WTC11 (cell line): ENCODE results near the gene MYCBPAP. TPM values are rescaled to one million over a fixed set of nuclear protein-coding genes. Genes with fewer than 3 reads are reported as not detected.

ENCODE experiments used
- ATAC-seq: fragments of 200-7000 bp; cut with Tn5 transposase; 2 replicates; pipeline ENCODE4 v1.10.0; 2021; ENCODE audit warnings: mild to moderate bottlenecking, moderate library complexity
- Bru-seq: library from RNA; stranded (reverse); fragments of 400-500 nt; gene quantifications from one replicate; lab custom pipeline; 2021; lab: Mats Ljungman, UMichigan
- CTCF ChIA-PET: fragments of 300-600 bp; sonication (Branson Sonifier 250); formaldehyde crosslinking; loops from one replicate; lab custom pipeline; 2021; ENCODE audit warnings: antibody characterized with exemption; lab: Charles Lee
- POLR2A ChIA-PET: fragments of 350-600 bp; sonication (Branson Sonifier 250); formaldehyde crosslinking; loops from one replicate; lab custom pipeline; 2021; ENCODE audit warnings: antibody characterized with exemption; lab: Charles Lee
- DNase-seq: peaks from one replicate; pipeline ENCODE4 v3.0.0; 2021; ENCODE audit warnings: low spot score
- H3K27ac Mint-ChIP-seq: 2 replicates; pipeline ENCODE4 v1.8.0; 2021; ENCODE audit warnings: mixed read lengths
- H3K27me3 Mint-ChIP-seq: 2 replicates; pipeline ENCODE4 v1.8.0; 2021; ENCODE audit warnings: low read depth, mild to moderate bottlenecking, moderate library complexity, mixed read lengths
- H3K36me3 Mint-ChIP-seq: 2 replicates; pipeline ENCODE4 v1.8.0; 2021; ENCODE audit warnings: mixed read lengths
- H3K4me1 Mint-ChIP-seq: 2 replicates; pipeline ENCODE4 v1.8.0; 2022; ENCODE audit warnings: mixed read lengths
- H3K4me3 Mint-ChIP-seq: 2 replicates; pipeline ENCODE4 v1.8.0; 2021; ENCODE audit warnings: mild to moderate bottlenecking, moderate library complexity, mixed read lengths
- H3K9me3 Mint-ChIP-seq: 2 replicates; pipeline ENCODE4 v1.8.0; 2021; ENCODE audit warnings: mixed read lengths
- CREB1 ChIP-seq: sonication (generic); formaldehyde crosslinking; IDR thresholded peaks from 2 replicates; pipeline ENCODE4 v1.8.0; 2023; ENCODE audit warnings: mild to moderate bottlenecking, missing genetic modification reagents
- ESRRA ChIP-seq: sonication (generic); formaldehyde crosslinking; IDR thresholded peaks from 2 replicates; pipeline ENCODE4 v1.8.1; 2022; ENCODE audit warnings: mild to moderate bottlenecking, missing genetic modification reagents, borderline replicate concordance
- GABPB1 ChIP-seq: sonication (generic); formaldehyde crosslinking; IDR thresholded peaks from 2 replicates; pipeline ENCODE4 v1.8.1; 2023; ENCODE audit warnings: mild to moderate bottlenecking, missing genetic modification reagents
- HMGA2 ChIP-seq: fragments of 250-450 bp; sonication (Bioruptor Pico); IDR thresholded peaks from 2 replicates; pipeline ENCODE4 v1.4.0; 2021; ENCODE audit warnings: mild to moderate bottlenecking, moderate library complexity
- HMGXB4 ChIP-seq: sonication (generic); formaldehyde crosslinking; IDR thresholded peaks from 2 replicates; pipeline ENCODE4 v1.8.1; 2023; ENCODE audit warnings: mild to moderate bottlenecking, moderate library complexity, missing genetic modification reagents
- MYBL2 ChIP-seq: sonication (generic); formaldehyde crosslinking; IDR thresholded peaks from 2 replicates; pipeline ENCODE4 v1.8.1; 2023; ENCODE audit warnings: mild to moderate bottlenecking, moderate library complexity, missing genetic modification reagents
- NR3C1 ChIP-seq: sonication (generic); formaldehyde crosslinking; conservative IDR thresholded peaks from 2 replicates; pipeline ENCODE4 v1.8.1; 2023; ENCODE audit warnings: low read depth, mild to moderate bottlenecking, missing genetic modification reagents
- SMAD3 ChIP-seq: sonication (generic); formaldehyde crosslinking; IDR thresholded peaks from 2 replicates; pipeline ENCODE4 v1.8.0; 2022; ENCODE audit warnings: missing genetic modification reagents, mild to moderate bottlenecking, borderline replicate concordance
- SP1 ChIP-seq: sonication (generic); formaldehyde crosslinking; conservative IDR thresholded peaks from 2 replicates; pipeline ENCODE4 v1.8.1; 2022; ENCODE audit warnings: missing genetic modification reagents
- TCF7 ChIP-seq: sonication (generic); formaldehyde crosslinking; IDR thresholded peaks from 2 replicates; pipeline ENCODE4 v1.8.0; 2022; ENCODE audit warnings: mild to moderate bottlenecking, low read depth, missing genetic modification reagents, moderate library complexity
- ZNF138 ChIP-seq: sonication (generic); formaldehyde crosslinking; conservative IDR thresholded peaks from 2 replicates; pipeline ENCODE4 v1.8.1; 2022; ENCODE audit warnings: mild to moderate bottlenecking, moderate library complexity, missing genetic modification reagents
- ZNF425 ChIP-seq: fragments of 250-450 bp; sonication (Bioruptor Pico); conservative IDR thresholded peaks from 2 replicates; pipeline ENCODE4 v1.9.0; 2021; ENCODE audit warnings: mild to moderate bottlenecking
- long read RNA-seq, 3 experiments: library from RNA in 1 of 3; library from capped mRNA in 1 of 3; library from polyadenylated mRNA in 1 of 3; unstranded in 2 of 3; stranded (forward) in 1 of 3; transcript quantifications; one replicate each; pipeline ENCODE4 v2.0.0, GENCODE V29; 2021
- total RNA-seq: library from RNA; stranded (reverse); gene quantifications from 3 replicates; pipeline ENCODE4 v1.2.3, GENCODE V29; 2021
- TF ChIP-seq, protein P1 (sequence below): sonication (generic); formaldehyde crosslinking; IDR thresholded peaks from 2 replicates; pipeline ENCODE4 v1.8.0; 2022; ENCODE audit warnings: mild to moderate bottlenecking, missing genetic modification reagents
- TF ChIP-seq, protein P2 (sequence below): sonication (generic); formaldehyde crosslinking; IDR thresholded peaks from 2 replicates; pipeline ENCODE4 v1.8.1; 2022; ENCODE audit warnings: mild to moderate bottlenecking, moderate library complexity, missing genetic modification reagents
- TF ChIP-seq, protein P3 (sequence below): fragments of 250-450 bp; sonication (Bioruptor Pico); IDR thresholded peaks from 2 replicates; pipeline ENCODE4 v1.8.0; 2021; ENCODE audit warnings: mild to moderate bottlenecking
- TF ChIP-seq, protein P4 (sequence below): sonication (generic); formaldehyde crosslinking; IDR thresholded peaks from 2 replicates; pipeline ENCODE4 v1.8.0; 2022; ENCODE audit warnings: mild to moderate bottlenecking, missing genetic modification reagents
- TF ChIP-seq, protein P5 (sequence below): sonication (generic); formaldehyde crosslinking; IDR thresholded peaks from 2 replicates; pipeline ENCODE4 v1.8.0; 2023; ENCODE audit warnings: missing genetic modification reagents
- TF ChIP-seq, protein P6 (sequence below): sonication (generic); formaldehyde crosslinking; IDR thresholded peaks from 2 replicates; pipeline ENCODE4 v1.8.1; 2023; ENCODE audit warnings: mild to moderate bottlenecking, missing genetic modification reagents
- TF ChIP-seq, protein P7 (sequence below): sonication (generic); formaldehyde crosslinking; IDR thresholded peaks from 2 replicates; pipeline ENCODE4 v1.8.0; 2023; ENCODE audit warnings: mild to moderate bottlenecking, missing genetic modification reagents
- TF ChIP-seq, protein P8 (sequence below): sonication (generic); formaldehyde crosslinking; IDR thresholded peaks from 2 replicates; pipeline ENCODE4 v1.8.0; 2022; ENCODE audit warnings: mild to moderate bottlenecking, missing genetic modification reagents

MYCBPAP gene
- total RNA-seq (5.7 to 6.9 TPM (median 6.6 TPM) in 3 replicates), Bru-seq, nascent RNA (percentile 46 among the genes with signal in this experiment)
- long read RNA-seq, experiment 1, partial matches to known transcripts, result 1 of 8 reads
- long read RNA-seq, experiment 1, other reads (novel, unspliced or antisense), result 6 of 8 reads
- long read RNA-seq, experiment 2, result 0 reads
- long read RNA-seq, experiment 3, result 0 reads

- peaks cover 6% of the 10 kb centered on the region for H3K27me3 Mint-ChIP-seq
- no peaks in the 10 kb centered on the region for H3K36me3 Mint-ChIP-seq
- ChIA-PET POLR2A (no interaction called here), CTCF (interaction anchor here (1.6 kb wide), 1 partner anchor 29 kb away, joined by 6 read pairs; no protein-coding TSS in a partner anchor)
- no peaks in the 10 kb centered on the region for H3K9me3 Mint-ChIP-seq
- peak within 1 kb of the TSS; percentile 89 for H3K4me3 Mint-ChIP-seq
- peak; percentile 87 for DNase-seq
- H3K27ac Mint-ChIP-seq, result peak within 1 kb of the TSS; percentile 78
- peak; percentile 60 for ATAC-seq
- peaks cover 30% of the 10 kb centered on the region for H3K4me1 Mint-ChIP-seq
- TF ChIP-seq ZNF138 (CRISPR knock-in tag), result 0 out of 2 replicates have a peak, but pooled peaks have one; percentile 14
- peak; percentile 81 for TF ChIP-seq SP1 (CRISPR knock-in tag)
- peak; percentile 22; the same call in 1 of the 2 replicates for TF ChIP-seq ESRRA
- no peak for TF ChIP-seq ZNF425 (CRISPR knock-in tag)
- TF ChIP-seq, protein P1, sequence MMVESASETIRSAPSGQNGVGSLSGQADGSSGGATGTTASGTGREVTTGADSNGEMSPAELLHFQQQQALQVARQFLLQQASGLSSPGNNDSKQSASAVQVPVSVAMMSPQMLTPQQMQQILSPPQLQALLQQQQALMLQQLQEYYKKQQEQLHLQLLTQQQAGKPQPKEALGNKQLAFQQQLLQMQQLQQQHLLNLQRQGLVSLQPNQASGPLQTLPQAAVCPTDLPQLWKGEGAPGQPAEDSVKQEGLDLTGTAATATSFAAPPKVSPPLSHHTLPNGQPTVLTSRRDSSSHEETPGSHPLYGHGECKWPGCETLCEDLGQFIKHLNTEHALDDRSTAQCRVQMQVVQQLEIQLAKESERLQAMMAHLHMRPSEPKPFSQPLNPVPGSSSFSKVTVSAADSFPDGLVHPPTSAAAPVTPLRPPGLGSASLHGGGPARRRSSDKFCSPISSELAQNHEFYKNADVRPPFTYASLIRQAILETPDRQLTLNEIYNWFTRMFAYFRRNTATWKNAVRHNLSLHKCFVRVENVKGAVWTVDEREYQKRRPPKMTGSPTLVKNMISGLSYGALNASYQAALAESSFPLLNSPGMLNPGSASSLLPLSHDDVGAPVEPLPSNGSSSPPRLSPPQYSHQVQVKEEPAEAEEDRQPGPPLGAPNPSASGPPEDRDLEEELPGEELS (CRISPR knock-in tag), result peak; percentile 75; the same call in 1 of the 2 replicates
- TF ChIP-seq CREB1, result no peak
- TF ChIP-seq, protein P2, sequence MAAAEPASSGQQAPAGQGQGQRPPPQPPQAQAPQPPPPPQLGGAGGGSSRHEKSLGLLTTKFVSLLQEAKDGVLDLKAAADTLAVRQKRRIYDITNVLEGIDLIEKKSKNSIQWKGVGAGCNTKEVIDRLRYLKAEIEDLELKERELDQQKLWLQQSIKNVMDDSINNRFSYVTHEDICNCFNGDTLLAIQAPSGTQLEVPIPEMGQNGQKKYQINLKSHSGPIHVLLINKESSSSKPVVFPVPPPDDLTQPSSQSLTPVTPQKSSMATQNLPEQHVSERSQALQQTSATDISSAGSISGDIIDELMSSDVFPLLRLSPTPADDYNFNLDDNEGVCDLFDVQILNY (CRISPR knock-in tag), result peak; percentile 63; the same call in 1 of the 2 replicates
- TF ChIP-seq, protein P3, sequence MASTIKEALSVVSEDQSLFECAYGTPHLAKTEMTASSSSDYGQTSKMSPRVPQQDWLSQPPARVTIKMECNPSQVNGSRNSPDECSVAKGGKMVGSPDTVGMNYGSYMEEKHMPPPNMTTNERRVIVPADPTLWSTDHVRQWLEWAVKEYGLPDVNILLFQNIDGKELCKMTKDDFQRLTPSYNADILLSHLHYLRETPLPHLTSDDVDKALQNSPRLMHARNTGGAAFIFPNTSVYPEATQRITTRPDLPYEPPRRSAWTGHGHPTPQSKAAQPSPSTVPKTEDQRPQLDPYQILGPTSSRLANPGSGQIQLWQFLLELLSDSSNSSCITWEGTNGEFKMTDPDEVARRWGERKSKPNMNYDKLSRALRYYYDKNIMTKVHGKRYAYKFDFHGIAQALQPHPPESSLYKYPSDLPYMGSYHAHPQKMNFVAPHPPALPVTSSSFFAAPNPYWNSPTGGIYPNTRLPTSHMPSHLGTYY (CRISPR knock-in tag), result no peak
- no peak for TF ChIP-seq TCF7 (CRISPR knock-in tag)
- TF ChIP-seq, protein P4, sequence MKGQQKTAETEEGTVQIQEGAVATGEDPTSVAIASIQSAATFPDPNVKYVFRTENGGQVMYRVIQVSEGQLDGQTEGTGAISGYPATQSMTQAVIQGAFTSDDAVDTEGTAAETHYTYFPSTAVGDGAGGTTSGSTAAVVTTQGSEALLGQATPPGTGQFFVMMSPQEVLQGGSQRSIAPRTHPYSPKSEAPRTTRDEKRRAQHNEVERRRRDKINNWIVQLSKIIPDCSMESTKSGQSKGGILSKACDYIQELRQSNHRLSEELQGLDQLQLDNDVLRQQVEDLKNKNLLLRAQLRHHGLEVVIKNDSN (CRISPR knock-in tag), result 0 out of 2 replicates have a peak, but pooled peaks have one; percentile 36
- TF ChIP-seq, protein P5, sequence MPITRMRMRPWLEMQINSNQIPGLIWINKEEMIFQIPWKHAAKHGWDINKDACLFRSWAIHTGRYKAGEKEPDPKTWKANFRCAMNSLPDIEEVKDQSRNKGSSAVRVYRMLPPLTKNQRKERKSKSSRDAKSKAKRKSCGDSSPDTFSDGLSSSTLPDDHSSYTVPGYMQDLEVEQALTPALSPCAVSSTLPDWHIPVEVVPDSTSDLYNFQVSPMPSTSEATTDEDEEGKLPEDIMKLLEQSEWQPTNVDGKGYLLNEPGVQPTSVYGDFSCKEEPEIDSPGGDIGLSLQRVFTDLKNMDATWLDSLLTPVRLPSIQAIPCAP (CRISPR knock-in tag), result no peak
- 0 out of 2 replicates have a peak, but pooled peaks have one; percentile 58 for TF ChIP-seq MYBL2 (CRISPR knock-in tag)
- peak; percentile 58; the same call in 1 of the 2 replicates for TF ChIP-seq HMGXB4 (CRISPR knock-in tag)
- TF ChIP-seq, protein P6, sequence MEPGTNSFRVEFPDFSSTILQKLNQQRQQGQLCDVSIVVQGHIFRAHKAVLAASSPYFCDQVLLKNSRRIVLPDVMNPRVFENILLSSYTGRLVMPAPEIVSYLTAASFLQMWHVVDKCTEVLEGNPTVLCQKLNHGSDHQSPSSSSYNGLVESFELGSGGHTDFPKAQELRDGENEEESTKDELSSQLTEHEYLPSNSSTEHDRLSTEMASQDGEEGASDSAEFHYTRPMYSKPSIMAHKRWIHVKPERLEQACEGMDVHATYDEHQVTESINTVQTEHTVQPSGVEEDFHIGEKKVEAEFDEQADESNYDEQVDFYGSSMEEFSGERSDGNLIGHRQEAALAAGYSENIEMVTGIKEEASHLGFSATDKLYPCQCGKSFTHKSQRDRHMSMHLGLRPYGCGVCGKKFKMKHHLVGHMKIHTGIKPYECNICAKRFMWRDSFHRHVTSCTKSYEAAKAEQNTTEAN, result 0 out of 2 replicates have a peak, but pooled peaks have one; percentile 28
- no peak for TF ChIP-seq NR3C1 (CRISPR knock-in tag)
- TF ChIP-seq, protein P7, sequence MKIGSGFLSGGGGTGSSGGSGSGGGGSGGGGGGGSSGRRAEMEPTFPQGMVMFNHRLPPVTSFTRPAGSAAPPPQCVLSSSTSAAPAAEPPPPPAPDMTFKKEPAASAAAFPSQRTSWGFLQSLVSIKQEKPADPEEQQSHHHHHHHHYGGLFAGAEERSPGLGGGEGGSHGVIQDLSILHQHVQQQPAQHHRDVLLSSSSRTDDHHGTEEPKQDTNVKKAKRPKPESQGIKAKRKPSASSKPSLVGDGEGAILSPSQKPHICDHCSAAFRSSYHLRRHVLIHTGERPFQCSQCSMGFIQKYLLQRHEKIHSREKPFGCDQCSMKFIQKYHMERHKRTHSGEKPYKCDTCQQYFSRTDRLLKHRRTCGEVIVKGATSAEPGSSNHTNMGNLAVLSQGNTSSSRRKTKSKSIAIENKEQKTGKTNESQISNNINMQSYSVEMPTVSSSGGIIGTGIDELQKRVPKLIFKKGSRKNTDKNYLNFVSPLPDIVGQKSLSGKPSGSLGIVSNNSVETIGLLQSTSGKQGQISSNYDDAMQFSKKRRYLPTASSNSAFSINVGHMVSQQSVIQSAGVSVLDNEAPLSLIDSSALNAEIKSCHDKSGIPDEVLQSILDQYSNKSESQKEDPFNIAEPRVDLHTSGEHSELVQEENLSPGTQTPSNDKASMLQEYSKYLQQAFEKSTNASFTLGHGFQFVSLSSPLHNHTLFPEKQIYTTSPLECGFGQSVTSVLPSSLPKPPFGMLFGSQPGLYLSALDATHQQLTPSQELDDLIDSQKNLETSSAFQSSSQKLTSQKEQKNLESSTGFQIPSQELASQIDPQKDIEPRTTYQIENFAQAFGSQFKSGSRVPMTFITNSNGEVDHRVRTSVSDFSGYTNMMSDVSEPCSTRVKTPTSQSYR (CRISPR knock-in tag), result no peak; the same call in 1 of the 2 replicates
- TF ChIP-seq SMAD3, result 0 out of 2 replicates have a peak, but pooled peaks have one; percentile 20
- TF ChIP-seq GABPB1, result no peak
- TF ChIP-seq, protein P8, sequence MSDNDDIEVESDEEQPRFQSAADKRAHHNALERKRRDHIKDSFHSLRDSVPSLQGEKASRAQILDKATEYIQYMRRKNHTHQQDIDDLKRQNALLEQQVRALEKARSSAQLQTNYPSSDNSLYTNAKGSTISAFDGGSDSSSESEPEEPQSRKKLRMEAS (CRISPR knock-in tag), result peak; percentile 86; the same call in 1 of the 2 replicates
- TF ChIP-seq HMGA2 (CRISPR knock-in tag), result no peak
Observed at GRCh38 chr17:50507871-50508572, at the start of gene MYCBPAP. Gene MYCBPAP, plus strand, starts transcription at chr17:50508439. Its CDS starts 236 bp downstream, at chr17:50508675.
